GM19395 (cell line): ENCODE data around the gene ALKBH8.
A peak's percentile ranks its signal among the peaks of the same experiment; 100 is the strongest.
"Not testable (repeated sequence)": the region's sequence is repeated elsewhere in the genome, so short reads cannot be mapped to it uniquely, and the experiment has no call there.

Experiments used
- ATAC-seq: cut with Tn5 transposase; IDR thresholded peaks from one replicate; pipeline ENCODE4 v1.9.1; 2021; ENCODE audit warnings: mild to moderate bottlenecking, moderate library complexity; ENCODE audit not compliant: unreplicated experiment

Gene ALKBH8

GRCh38 chr11:107508858-107509244 is 56.7 kb downstream of the ALKBH8 start:
- no peak for ATAC-seq

DNA sequence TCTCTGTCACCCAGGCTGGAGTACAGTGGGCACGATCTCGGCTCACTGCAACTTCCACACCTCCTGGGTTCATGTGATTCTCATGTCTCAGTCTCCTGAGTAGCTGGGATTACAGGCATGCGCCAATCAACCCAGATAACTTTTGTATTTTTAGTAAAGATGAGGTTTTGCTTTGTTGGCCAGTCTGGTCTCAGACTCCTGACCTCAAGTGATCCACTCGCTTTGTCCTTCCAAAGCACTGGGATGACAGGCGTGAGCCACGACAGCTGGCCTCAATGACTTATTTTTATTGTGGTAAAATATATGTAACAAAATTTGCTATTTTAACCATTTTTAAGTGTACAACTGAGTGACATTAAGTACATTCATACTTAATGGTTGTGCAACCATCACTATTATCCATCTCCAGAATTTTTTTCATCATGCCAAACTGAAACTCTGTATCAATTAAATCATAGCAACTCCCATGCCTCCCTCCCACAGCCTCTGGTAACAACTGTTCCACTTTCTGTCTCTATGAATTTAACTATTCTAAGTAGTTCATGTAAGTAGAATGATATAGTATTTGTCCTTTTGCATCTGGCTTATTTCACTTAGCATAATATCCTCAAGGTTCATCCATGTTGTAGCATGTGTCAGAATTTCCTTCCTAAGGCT is 57.2 kb downstream of the ALKBH8 start:
- no peak for ATAC-seq

GRCh38 chr11:107505647-107506225 is 59.8 kb downstream of the ALKBH8 start:
- no peak for ATAC-seq

DNA sequence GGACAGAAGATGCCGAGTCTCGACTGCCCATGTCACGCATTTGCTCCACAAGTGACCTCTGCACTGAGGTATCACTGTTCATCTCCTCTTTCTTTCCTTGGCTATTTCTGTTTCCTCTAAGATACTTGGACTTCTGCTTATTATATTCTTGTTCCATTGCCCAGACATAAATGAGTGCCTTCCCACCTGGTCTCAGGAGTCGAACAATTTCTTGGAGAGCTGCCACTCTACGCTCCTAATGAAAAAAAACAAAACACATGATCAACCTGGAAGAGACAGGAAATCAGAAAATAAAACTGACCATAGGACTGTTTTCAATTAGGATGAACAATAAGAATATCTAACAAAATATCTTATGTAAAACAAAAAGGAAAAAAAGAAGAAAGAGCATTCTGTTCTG is 60.6 kb downstream of the ALKBH8 start:
- no peak for ATAC-seq

- no peak for ATAC-seq
These were observed 63.8 kb downstream of the ALKBH8 start for GRCh38 chr11:107501713-107502112.

GRCh38 chr11:107497371-107497770 is 68.2 kb downstream of the ALKBH8 start:
- not testable (repeated sequence) for ATAC-seq

DNA sequence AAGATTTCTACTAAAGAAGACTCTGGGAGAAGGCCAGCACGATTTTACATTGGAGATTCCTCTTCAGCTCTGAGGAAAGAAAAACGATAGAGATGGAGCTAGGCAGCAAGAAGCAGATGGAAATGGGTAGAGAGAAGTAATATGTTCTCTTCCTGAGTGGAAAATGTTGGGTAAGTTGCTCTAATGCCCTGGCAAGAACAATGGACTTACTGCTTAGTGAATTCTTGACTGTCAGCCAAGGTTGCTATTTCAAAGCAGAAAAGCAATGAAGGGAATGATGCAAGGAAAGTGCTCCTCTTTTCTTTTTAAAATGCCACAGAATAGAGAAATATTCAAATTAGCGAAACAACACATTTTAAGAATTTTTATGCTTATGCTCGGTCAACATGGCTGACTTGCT is 69.5 kb downstream of the ALKBH8 start:
- ATAC-seq: no peak

DNA sequence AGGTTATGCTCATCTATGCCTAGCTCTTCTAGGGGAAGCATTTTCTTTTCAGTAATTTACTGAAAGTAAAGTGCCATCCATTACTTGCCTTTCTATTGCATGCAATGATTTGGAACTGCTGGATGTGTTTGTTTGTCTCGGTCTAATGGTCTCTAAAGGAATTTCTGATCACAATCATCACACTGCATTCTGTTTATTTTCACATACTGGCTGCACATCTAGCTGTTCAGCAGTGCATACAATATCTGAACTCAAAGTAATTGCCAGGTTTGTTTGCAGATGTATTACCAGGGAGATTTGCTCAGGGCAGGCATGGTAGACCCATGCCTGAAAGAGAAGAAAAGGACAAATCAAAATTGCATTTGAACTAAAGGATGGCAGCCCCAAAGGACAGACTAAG is 71.5 kb downstream of the ALKBH8 start:
- no peak for ATAC-seq

DNA sequence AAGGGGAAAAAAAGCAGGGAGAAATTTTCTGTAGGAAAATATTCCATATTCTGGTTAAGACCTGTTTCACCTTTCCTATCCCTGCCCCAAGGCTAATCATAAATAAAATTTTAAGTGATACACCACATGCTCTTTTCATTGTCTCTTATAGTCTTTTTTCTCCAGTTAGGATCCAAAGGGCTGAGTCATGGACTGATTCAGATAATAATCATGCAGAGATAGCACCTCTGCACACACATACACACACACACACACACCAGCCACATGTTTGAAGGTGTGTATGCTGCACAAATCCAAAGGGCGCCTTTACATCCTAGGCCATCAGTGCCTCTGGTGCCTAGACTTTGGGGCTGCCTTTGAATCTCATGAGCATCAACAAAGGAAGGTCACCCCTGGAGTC is 72.4 kb downstream of the ALKBH8 start:
- ATAC-seq: no peak

- no peak for ATAC-seq
These were observed 74.7 kb downstream of the ALKBH8 start for GRCh38 chr11:107490836-107491235.

DNA sequence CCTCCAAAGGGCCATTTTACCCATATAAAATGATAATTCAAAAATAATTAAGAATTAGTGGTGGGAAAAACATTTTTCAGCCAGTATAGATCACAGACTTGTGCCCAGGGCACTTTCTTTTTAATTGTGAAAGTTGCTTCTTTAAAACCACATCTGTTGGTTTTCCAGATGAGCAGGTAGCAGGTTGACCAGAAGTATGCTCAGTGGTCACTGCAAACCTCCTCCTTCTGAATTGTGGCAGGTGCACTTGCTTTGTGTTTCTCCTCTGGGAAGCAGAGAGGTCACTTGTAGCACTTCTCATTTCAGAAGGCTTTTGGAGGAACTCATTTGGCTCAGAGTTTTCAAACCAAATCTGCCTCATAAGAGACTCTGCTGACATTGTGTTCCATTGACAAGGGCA is 83.3 kb downstream of the ALKBH8 start:
- ATAC-seq: no peak

GRCh38 chr11:107478922-107479321 is 86.6 kb downstream of the ALKBH8 start:
- no peak for ATAC-seq

DNA sequence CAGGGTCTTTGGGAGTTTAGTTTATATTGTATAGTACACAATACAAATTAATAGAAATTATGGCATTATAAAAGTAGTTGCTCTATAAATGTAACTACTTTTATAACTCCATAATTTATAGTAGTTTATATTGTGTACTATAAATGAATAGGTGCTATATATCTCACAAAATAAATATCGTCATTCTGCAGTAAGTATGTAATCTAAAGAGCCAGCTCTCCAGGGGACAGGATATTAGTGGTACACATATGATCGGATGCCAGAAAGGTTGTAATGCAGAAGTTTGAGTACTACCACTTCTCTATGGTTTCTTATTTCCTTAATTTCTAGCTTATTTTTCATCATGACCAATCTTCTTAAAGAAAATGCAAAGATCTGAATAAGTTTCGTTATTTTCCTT is 87.7 kb downstream of the ALKBH8 start:
- ATAC-seq: no peak

GRCh38 chr11:107473792-107474191 is 91.7 kb downstream of the ALKBH8 start:
- no peak for ATAC-seq

GRCh38 chr11:107472966-107473365 is 92.6 kb downstream of the ALKBH8 start:
- ATAC-seq: no peak

GRCh38 chr11:107468596-107468995 is 96.9 kb downstream of the ALKBH8 start:
- ATAC-seq: no peak

DNA sequence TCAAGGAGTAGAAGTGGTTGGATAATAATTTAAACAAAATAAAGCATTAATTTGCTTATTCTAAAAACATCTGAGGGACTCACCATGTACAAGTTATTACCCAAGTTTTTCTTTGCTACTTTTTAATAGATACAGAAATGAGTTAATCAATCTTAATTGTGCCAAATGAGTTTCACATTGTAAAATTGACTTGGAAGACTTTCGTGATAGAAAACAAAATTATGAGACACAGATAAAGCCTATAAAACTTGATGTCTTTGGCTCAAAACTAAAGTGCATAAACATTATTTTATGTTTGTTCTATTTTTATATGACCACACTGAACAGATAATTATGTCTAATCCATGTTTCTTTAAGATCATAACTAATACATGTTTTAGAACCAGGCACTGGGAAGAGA is 97.8 kb downstream of the ALKBH8 start:
- no peak for ATAC-seq

- not testable (repeated sequence) for ATAC-seq
These were observed 99.2 kb downstream of the ALKBH8 start for GRCh38 chr11:107466275-107466866.

DNA sequence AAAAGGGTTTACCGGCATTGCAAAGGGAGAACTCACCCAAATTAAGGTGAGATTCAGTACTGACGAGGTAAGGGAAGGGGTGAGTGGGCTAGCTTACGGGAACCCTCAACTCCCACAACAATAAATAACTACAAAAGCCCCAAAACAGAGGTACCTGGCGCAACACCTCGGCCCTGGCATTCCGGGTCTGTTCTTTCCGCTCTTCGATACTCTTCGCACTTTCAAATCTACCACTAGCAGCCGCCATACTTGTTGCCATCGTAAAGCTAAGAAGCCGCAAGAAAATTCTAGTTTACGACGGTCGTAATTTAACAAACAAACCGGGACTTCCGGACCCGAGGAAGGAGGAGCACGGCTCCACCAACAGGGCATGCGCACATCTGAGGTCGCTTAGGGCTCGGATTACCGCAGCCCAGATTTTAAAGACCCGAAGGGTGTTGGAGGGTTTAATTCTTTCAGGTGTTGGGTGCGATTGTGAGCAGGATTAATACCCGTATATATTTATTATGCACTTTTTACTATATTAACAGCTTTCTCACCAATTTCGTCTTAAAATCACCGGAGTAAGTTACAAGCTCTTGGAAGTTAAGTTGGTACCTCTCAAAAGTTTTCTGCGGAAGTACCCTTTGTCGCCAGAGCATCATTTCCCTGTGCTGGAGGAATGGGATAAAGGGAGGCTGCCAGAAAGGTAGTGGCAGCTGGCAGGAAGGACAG is 107.8 kb downstream of the ALKBH8 start, which contains the start of gene CWF19L2:
Gene CWF19L2 (minus strand): TSS at position 268 of the 714 bp plus-strand sequence. CDS start 9 bp downstream, at position 259.
- peak; percentile 99 for ATAC-seq

GRCh38 chr11:107457205-107457557 is 108.4 kb downstream of the ALKBH8 start:
- ATAC-seq: peak; percentile 54

DNA sequence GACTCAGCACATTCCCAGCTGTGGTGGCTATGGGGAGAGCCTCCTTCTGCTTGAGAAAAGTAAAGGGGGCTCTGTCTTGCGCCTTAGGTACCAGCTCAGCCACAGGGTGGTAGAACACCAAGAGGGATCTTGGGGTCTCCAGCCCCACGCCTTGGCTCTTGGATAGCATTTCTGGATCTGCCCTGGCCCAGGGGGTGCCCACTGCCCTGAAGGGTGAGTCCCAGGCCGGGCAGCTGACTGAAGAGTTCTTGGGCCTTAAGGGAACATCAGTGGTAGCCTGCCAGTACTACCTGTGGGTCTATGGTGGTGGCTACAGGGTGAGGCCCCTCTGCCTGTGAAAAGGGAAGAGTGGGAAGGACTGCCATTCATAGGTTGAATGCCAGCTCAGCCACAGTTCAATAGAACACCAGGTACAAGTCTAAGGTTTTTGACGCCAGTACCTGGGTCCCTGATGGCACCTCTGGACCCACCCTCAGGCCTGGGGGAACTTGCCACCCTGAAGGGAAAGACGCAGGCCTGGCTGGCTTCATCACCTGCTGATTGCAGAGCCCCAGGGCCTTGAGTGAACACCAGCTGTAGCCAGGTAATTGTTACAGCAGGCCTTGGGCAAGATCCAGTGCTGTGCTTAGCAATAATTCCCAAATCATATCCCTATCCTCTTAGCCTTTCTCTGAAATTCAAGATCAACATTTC is 111.8 kb downstream of the ALKBH8 start:
- no peak for ATAC-seq
